ENCODE results near the gene KANSL1.

Gene KANSL1

GRCh38 chr17:46036491-46036890 lies 156.7 kb downstream of the KANSL1 start:
- ChIA-PET CTCF (interaction anchor here (0.8 to 2.1 kb wide), 3 partner anchors 8 to 156 kb away, joined by 3 to 8 read pairs (median 6); partner anchors contain the start of gene KANSL1), POLR2A (no interaction called here)
- no peak for DNase-seq
- WGBS (ENCODE audit: insufficient coverage), result 96% methylated on average over 4 of the region's 6 CpGs
- H3K9me3 ChIP-seq (ENCODE audit: control extremely low read depth in 1 of 5, control insufficient read depth in 4 of 5, insufficient read depth in 2 of 5, low read depth in 1 of 5, low read length in 4 of 5), result no peaks in the 10 kb centered on the region
- peaks cover 42 to 95% (median 77%) of the 10 kb centered on the region in 4 experiments for H3K36me3 ChIP-seq (ENCODE audit: control insufficient read depth in 4 of 4, insufficient read depth in 4 of 4, low read length in 3 of 4)
- H3K27me3 ChIP-seq (replicated peaks in 2 of 5; ENCODE audit: control insufficient read depth in 4 of 5, insufficient read depth in 5 of 5, low read length in 4 of 5), result no peaks in the 10 kb centered on the region
- H3K4me1 ChIP-seq (ENCODE audit: control extremely low read depth in 1 of 4, control insufficient read depth in 4 of 4, insufficient read depth in 4 of 4, low read length in 3 of 4), result peaks cover 0 to 5% (median 0%) of the 10 kb centered on the region in 4 experiments
- H3K27ac ChIP-seq (ENCODE audit: insufficient read depth in 1 of 2, low read depth in 1 of 2, low read length in 2 of 2, poor library complexity in 1 of 2, severe bottlenecking in 2 of 2), result no peak overlapping the region
- no peak overlapping the region for H3K4me3 ChIP-seq (ENCODE audit: control insufficient read depth in 1 of 7, extremely low read depth in 1 of 7, insufficient read depth in 4 of 7, low read depth in 2 of 7, low read length in 6 of 7)

- Histone ChIP-seq H3K4me1 (ENCODE audit: control extremely low read depth in 1 of 4, control insufficient read depth in 4 of 4, insufficient read depth in 4 of 4, low read length in 3 of 4) (peaks cover 0 to 5% (median 0%) of the 10 kb centered on the region in 4 experiments), H3K9me3 (ENCODE audit: control extremely low read depth in 1 of 5, control insufficient read depth in 4 of 5, insufficient read depth in 2 of 5, low read depth in 1 of 5, low read length in 4 of 5) (no peaks in the 10 kb centered on the region), H3K27ac (ENCODE audit: insufficient read depth in 1 of 2, low read depth in 1 of 2, low read length in 2 of 2, poor library complexity in 1 of 2, severe bottlenecking in 2 of 2) (peak overlapping the region; percentile 46 to 72), H3K4me3 (ENCODE audit: control insufficient read depth in 1 of 7, extremely low read depth in 1 of 7, insufficient read depth in 4 of 7, low read depth in 2 of 7, low read length in 6 of 7) (no peak overlapping the region), H3K27me3 (replicated peaks in 2 of 5; ENCODE audit: control insufficient read depth in 4 of 5, insufficient read depth in 5 of 5, low read length in 4 of 5) (no peaks in the 10 kb centered on the region), H3K36me3 (ENCODE audit: control insufficient read depth in 4 of 4, insufficient read depth in 4 of 4, low read length in 3 of 4) (peaks cover 38 to 99% (median 86%) of the 10 kb centered on the region in 4 experiments)
- WGBS (ENCODE audit: insufficient coverage), result 100% methylated on average over 1 of the region's 3 CpGs
- CTCF ChIA-PET, result interaction anchor here (1.2 to 2.5 kb wide), 4 partner anchors 9 to 152 kb away, joined by 4 to 12 read pairs (median 7); no protein-coding TSS in a partner anchor
- POLR2A ChIA-PET, result no interaction called here
- DNase-seq, result peak in 2 of 3 donors; percentile 76 to 80
Measured at GRCh38 chr17:46035112-46035818, 158.0 kb downstream of the KANSL1 start.

- H3K9me3 ChIP-seq (ENCODE audit: control extremely low read depth in 1 of 5, control insufficient read depth in 4 of 5, insufficient read depth in 2 of 5, low read depth in 1 of 5, low read length in 4 of 5), result no peaks in the 10 kb centered on the region
- ChIA-PET CTCF (interaction anchor here (0.7 to 2.5 kb wide), 3 partner anchors 11 to 84 kb away, joined by 3 to 12 read pairs (median 5); no protein-coding TSS in a partner anchor), POLR2A (interaction anchor here (0.6 kb wide), 1 partner anchor 115 kb away, joined by 3 read pairs; no protein-coding TSS in a partner anchor)
- peaks cover 30 to 96% (median 77%) of the 10 kb centered on the region in 4 experiments for H3K36me3 ChIP-seq (ENCODE audit: control insufficient read depth in 4 of 4, insufficient read depth in 4 of 4, low read length in 3 of 4)
- DNase-seq, result no peak
- peaks cover 0 to 5% (median 0%) of the 10 kb centered on the region in 4 experiments for H3K4me1 ChIP-seq (ENCODE audit: control extremely low read depth in 1 of 4, control insufficient read depth in 4 of 4, insufficient read depth in 4 of 4, low read length in 3 of 4)
- WGBS (ENCODE audit: insufficient coverage), result 100% methylated on average over 2 of the region's 3 CpGs
- no peak overlapping the region for H3K4me3 ChIP-seq (ENCODE audit: control insufficient read depth in 1 of 7, extremely low read depth in 1 of 7, insufficient read depth in 4 of 7, low read depth in 2 of 7, low read length in 6 of 7)
- no peak overlapping the region for H3K27ac ChIP-seq (ENCODE audit: insufficient read depth in 1 of 2, low read depth in 1 of 2, low read length in 2 of 2, poor library complexity in 1 of 2, severe bottlenecking in 2 of 2)
- no peaks in the 10 kb centered on the region for H3K27me3 ChIP-seq (replicated peaks in 2 of 5; ENCODE audit: control insufficient read depth in 4 of 5, insufficient read depth in 5 of 5, low read length in 4 of 5)
Measured at GRCh38 chr17:46033392-46033791, 159.8 kb downstream of the KANSL1 start.

- 83% methylated on average over 7 of the region's 11 CpGs for WGBS (ENCODE audit: insufficient coverage)
- CTCF ChIA-PET, result interaction anchor here (0.7 to 2.5 kb wide), 4 partner anchors 11 to 84 kb away, joined by 3 to 12 read pairs (median 4); no protein-coding TSS in a partner anchor
- peaks cover 27 to 92% (median 74%) of the 10 kb centered on the region in 4 experiments for H3K36me3 ChIP-seq (ENCODE audit: control insufficient read depth in 4 of 4, insufficient read depth in 4 of 4, low read length in 3 of 4)
- DNase-seq, result no peak
- POLR2A ChIA-PET, result interaction anchor here (0.6 kb wide), 1 partner anchor 114 kb away, joined by 3 read pairs; no protein-coding TSS in a partner anchor
- H3K27ac ChIP-seq (ENCODE audit: insufficient read depth in 1 of 2, low read depth in 1 of 2, low read length in 2 of 2, poor library complexity in 1 of 2, severe bottlenecking in 2 of 2), result no peak overlapping the region
- peaks cover 0 to 5% (median under 1%) of the 10 kb centered on the region in 4 experiments for H3K4me1 ChIP-seq (ENCODE audit: control extremely low read depth in 1 of 4, control insufficient read depth in 4 of 4, insufficient read depth in 4 of 4, low read length in 3 of 4)
- no peaks in the 10 kb centered on the region for H3K9me3 ChIP-seq (ENCODE audit: control extremely low read depth in 1 of 5, control insufficient read depth in 4 of 5, insufficient read depth in 2 of 5, low read depth in 1 of 5, low read length in 4 of 5)
- no peak overlapping the region for H3K4me3 ChIP-seq (ENCODE audit: control insufficient read depth in 1 of 7, extremely low read depth in 1 of 7, insufficient read depth in 4 of 7, low read depth in 2 of 7, low read length in 6 of 7)
- H3K27me3 ChIP-seq (replicated peaks in 2 of 5; ENCODE audit: control insufficient read depth in 4 of 5, insufficient read depth in 5 of 5, low read length in 4 of 5), result no peaks in the 10 kb centered on the region
Measured at GRCh38 chr17:46032909-46033308, 160.3 kb downstream of the KANSL1 start.

GRCh38 chr17:46031920-46032319 lies 161.3 kb downstream of the KANSL1 start:
- no peaks in the 10 kb centered on the region for H3K27me3 ChIP-seq (replicated peaks in 2 of 5; ENCODE audit: control insufficient read depth in 4 of 5, insufficient read depth in 5 of 5, low read length in 4 of 5)
- 96% methylated on average over 5 of the region's 8 CpGs for WGBS (ENCODE audit: insufficient coverage)
- ChIA-PET CTCF (interaction anchor here (0.8 to 1.0 kb wide), 2 partner anchors 12 kb away, joined by 3 read pairs; no protein-coding TSS in a partner anchor), POLR2A (interaction anchor here (0.5 to 0.7 kb wide), 3 partner anchors 31 to 253 kb away, joined by 3 to 5 read pairs (median 4); no protein-coding TSS in a partner anchor)
- no peak overlapping the region for H3K4me3 ChIP-seq (ENCODE audit: control insufficient read depth in 1 of 7, extremely low read depth in 1 of 7, insufficient read depth in 4 of 7, low read depth in 2 of 7, low read length in 6 of 7)
- H3K4me1 ChIP-seq (ENCODE audit: control extremely low read depth in 1 of 4, control insufficient read depth in 4 of 4, insufficient read depth in 4 of 4, low read length in 3 of 4), result peaks cover 0 to 14% (median 5%) of the 10 kb centered on the region in 4 experiments
- H3K9me3 ChIP-seq (ENCODE audit: control extremely low read depth in 1 of 5, control insufficient read depth in 4 of 5, insufficient read depth in 2 of 5, low read depth in 1 of 5, low read length in 4 of 5), result no peaks in the 10 kb centered on the region
- H3K27ac ChIP-seq (ENCODE audit: insufficient read depth in 1 of 2, low read depth in 1 of 2, low read length in 2 of 2, poor library complexity in 1 of 2, severe bottlenecking in 2 of 2), result no peak overlapping the region
- no peak for DNase-seq
- peaks cover 22 to 89% (median 70%) of the 10 kb centered on the region in 4 experiments for H3K36me3 ChIP-seq (ENCODE audit: control insufficient read depth in 4 of 4, insufficient read depth in 4 of 4, low read length in 3 of 4)

GRCh38 chr17:46031440-46031839 lies 161.8 kb downstream of the KANSL1 start:
- Histone ChIP-seq H3K27ac (ENCODE audit: insufficient read depth in 1 of 2, low read depth in 1 of 2, low read length in 2 of 2, poor library complexity in 1 of 2, severe bottlenecking in 2 of 2) (no peak overlapping the region), H3K9me3 (ENCODE audit: control extremely low read depth in 1 of 5, control insufficient read depth in 4 of 5, insufficient read depth in 2 of 5, low read depth in 1 of 5, low read length in 4 of 5) (no peaks in the 10 kb centered on the region), H3K27me3 (replicated peaks in 2 of 5; ENCODE audit: control insufficient read depth in 4 of 5, insufficient read depth in 5 of 5, low read length in 4 of 5) (no peaks in the 10 kb centered on the region), H3K4me1 (ENCODE audit: control extremely low read depth in 1 of 4, control insufficient read depth in 4 of 4, insufficient read depth in 4 of 4, low read length in 3 of 4) (peaks cover 0 to 19% (median 5%) of the 10 kb centered on the region in 4 experiments), H3K36me3 (ENCODE audit: control insufficient read depth in 4 of 4, insufficient read depth in 4 of 4, low read length in 3 of 4) (peaks cover 21 to 93% (median 67%) of the 10 kb centered on the region in 4 experiments), H3K4me3 (ENCODE audit: control insufficient read depth in 1 of 7, extremely low read depth in 1 of 7, insufficient read depth in 4 of 7, low read depth in 2 of 7, low read length in 6 of 7) (no peak overlapping the region)
- ChIA-PET POLR2A (interaction anchor here (0.7 kb wide), 1 partner anchor 160 kb away, joined by 4 read pairs; no protein-coding TSS in a partner anchor), CTCF (interaction anchor here (1.0 to 1.1 kb wide), 2 partner anchors 9 to 12 kb away, joined by 3 to 4 read pairs; no protein-coding TSS in a partner anchor)
- DNase-seq, result no peak
- WGBS (ENCODE audit: insufficient coverage), result 97% methylated on average over 12 of the region's 16 CpGs
